COR-L47 (cell line): ENCODE data around the gene TCERG1L.
"Not testable (repeated sequence)": the region's sequence is repeated elsewhere in the genome, so short reads cannot be mapped to it uniquely, and the experiment has no call there.

ENCODE experiments used
- DNase-seq: peaks from one replicate; lab custom pipeline; 2025; lab: John Stamatoyannopoulos, UW

Gene TCERG1L, protein sequence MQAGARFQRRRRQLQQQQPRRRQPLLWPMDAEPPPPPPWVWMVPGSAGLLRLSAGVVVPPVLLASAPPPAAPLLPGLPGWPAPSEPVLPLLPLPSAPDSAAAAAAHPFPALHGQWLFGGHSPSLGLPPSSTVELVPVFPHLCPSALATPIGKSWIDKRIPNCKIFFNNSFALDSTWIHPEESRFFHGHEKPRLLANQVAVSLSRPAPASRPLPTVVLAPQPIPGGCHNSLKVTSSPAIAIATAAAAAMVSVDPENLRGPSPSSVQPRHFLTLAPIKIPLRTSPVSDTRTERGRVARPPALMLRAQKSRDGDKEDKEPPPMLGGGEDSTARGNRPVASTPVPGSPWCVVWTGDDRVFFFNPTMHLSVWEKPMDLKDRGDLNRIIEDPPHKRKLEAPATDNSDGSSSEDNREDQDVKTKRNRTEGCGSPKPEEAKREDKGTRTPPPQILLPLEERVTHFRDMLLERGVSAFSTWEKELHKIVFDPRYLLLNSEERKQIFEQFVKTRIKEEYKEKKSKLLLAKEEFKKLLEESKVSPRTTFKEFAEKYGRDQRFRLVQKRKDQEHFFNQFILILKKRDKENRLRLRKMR

DNA sequence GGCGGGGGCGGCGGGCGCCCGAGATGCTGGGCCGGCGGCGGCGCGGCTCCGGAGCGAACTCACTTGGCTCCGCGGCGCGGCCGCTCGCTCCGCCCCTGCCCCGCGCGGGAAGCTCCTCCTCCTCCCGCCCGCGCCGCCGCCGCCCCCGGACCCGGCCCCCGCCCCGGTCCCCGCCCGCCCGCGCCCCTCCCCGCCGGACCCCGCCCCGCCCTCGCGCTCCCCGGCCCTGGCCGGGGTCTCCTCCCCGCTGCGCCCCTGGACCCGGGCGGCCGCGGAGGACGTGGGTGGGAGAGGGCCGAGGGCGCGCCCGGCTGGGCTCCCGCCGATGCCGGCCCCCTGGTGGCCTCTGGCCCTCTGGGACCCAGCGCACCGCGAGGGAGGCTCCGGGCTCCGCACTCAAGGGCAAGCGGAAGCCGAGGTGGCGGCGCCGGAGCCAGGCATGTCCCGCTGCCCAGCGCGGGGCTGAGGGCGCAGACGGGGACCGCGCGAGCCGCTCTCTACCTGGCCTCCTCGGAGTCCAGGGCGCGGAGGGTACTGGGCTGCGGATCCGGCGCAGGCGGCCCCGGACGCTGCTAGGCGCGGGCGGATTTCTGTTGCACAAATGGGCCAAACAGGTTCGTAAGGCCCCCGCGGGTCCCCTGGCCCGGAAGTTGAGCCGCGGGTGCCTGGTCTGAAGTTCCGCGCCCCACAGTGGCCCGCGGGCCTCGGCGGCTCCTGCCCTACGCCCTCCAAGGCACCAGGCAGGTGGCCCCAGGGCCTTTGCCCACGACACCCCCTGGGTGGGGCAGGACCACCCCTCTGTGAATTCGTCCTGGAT is at the start of gene TCERG1L:
Gene TCERG1L, minus strand, starts transcription at position 61 of the 817 bp plus-strand sequence. CDS start 86 bp downstream, outside the sequence.
- no peak for DNase-seq

GRCh38 chr10:131358741-131359442 is 47.4 kb upstream of the TCERG1L start:
- no peak for DNase-seq

DNA sequence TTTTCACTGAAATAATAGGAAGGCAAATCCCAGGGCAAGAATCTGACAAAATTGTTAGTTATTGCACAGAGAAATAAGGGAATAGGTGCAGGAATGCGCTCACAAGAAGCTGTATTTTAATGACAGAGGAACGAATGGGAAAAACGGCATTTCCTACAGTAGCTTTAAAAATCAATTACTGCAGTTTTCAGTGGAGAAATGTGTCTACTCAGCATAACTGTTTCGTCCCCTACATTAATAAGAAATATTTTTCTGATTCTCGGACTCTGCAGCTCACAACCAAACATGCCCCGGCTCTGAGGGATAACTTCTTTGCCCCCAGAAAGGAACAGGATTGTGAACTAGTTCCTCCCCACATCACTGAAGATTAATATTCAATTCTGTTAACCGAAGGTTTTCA is 44.9 kb upstream of the TCERG1L start:
- no peak for DNase-seq

DNA sequence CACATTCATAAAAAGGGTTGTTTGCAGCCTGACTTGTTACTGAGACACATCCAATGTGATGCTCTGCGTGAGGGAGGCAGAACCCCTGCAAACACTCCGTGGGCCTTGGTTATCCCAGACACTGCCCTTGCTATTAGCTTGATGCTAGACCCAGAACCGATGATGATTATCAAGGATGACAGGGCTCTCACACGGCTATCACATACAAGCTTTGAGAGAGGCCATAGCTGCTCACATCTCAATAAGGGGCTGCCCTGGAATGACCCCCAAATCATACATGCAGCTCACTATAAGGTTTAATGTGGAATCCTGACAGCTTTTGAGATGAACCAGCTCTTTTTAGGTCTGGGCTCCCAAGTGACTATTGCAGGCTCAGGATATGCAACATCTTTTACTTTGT is 44.4 kb upstream of the TCERG1L start:
- no peak for DNase-seq

DNA sequence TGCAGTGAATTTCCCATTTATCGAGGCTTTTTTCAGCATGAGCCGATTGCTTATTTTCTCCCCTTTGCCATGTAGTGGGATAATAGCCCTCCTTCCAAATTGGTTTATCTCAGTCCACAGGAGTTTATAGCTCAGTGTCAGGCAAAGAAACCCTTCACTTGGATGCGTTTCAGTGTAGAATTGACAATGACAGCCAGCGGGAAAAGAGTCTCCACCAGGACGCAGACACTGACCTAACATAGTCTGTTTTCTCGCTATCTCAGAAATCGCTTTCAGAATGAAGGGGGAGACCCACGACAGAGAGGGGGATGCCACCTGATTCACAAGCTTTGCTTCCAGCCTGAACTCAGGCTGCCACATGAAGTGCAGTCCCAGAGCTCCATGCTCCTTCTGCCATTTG is 43.5 kb upstream of the TCERG1L start:
- DNase-seq, result no peak

DNA sequence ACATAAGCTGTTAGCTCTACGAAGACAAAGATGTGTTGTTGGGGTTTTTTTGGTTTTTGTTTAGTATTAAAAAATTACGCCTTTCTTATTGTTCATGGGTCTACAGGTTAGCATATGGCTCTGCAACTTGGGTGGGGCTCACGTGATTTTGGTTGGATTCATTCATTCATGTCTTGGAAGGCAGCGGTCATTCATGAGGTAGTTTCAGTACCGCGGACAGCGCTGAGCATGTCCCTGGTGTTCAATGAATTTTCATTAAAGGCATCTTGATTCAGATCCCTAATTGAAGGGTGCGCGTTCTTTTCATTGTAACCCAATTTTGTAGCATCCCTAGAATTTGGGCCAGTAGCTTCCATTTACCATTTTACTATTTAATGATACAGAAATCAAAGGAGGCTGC is 42.9 kb upstream of the TCERG1L start:
- no peak for DNase-seq

DNA sequence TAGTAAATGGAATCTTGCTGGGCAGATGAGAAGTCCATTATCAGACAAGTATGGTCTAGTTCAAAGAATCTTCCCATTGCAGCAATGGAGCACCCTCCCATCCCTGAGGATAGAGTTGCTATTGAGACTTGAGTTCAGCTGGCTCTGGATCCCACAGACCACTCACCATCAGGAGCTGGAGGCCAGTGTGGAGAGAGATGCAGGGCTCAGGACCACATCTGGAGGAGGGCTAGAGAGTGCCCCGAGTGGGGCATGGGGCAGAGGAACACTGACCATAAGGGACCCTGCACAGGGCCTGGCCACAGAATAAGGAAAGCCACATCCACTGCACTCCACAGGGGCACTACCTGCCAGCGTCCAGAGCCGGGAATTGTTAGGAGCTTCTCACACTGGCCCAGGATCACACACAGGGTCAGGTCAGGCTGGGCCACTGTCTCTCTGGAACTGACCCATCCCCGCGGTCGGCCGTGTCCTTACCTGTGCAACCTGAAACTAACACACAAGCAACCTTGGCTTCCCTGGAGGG is 41.3 kb upstream of the TCERG1L start:
- no peak for DNase-seq

DNA sequence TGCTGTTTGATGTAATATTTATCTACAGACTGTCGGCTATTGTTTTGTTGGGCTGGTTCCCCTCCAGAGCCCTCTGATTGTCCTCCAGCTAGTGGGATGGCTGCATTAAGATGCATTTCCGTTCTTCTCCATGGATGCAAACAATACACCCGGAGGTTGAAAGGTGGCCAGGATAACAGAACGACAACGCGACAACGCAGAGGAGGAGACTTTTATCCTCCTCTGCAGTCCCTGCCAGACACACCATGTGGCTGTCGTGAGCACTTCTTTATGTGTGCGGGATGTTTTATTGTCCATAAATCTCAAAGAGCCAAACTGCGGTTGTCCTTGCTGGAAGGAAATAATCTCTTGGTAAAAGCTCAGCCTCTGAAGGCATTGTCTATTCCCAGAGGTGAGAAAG is 39.1 kb upstream of the TCERG1L start:
- no peak for DNase-seq

DNA sequence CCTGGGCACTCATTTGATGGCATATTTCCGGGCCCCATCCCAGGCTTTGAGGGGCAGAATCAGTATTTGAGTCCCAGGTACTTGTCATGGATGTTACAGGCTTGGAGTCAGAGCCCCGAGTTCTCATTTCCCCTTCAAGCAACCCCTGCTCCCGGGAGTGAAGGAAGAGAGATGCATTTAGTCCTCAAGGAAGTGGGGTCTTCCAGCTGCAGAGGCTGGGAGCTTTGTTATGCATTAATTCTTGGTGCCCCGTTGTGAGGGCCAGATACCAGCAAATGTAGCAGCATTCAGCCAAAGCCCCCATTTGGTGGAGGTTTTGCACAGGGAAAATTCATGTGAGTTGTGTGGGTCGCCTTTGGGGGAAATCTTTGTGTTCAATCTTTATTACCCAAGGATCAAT is 38.7 kb upstream of the TCERG1L start:
- no peak for DNase-seq

- DNase-seq, result no peak
These were observed 34.9 kb upstream of the TCERG1L start for GRCh38 chr10:131346456-131346855.

GRCh38 chr10:131345691-131346090 is 34.2 kb upstream of the TCERG1L start:
- DNase-seq, result no peak

DNA sequence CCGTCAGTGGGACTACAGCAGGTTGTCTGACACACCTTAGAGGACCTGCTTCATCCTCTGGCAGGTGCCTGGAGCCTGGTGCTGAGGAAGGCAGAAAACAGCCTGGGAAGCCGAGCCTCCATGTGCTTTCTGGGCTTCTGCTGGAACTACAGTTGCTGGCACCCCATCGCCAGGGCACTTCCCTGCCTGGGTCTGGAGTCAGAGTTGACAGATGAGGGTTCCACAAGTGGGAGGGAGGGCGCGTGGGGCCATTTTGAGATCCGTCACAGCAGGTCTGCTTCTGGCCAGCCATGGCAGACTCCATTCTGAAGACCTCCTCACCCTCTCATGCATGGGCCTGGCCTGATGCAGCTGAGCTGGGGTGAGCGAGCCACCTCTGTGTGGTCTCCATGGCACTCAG is 33.2 kb upstream of the TCERG1L start:
- no peak for DNase-seq

- no peak for DNase-seq
These were observed 26.2 kb upstream of the TCERG1L start for GRCh38 chr10:131337741-131338140.

GRCh38 chr10:131332821-131333220 is 21.3 kb upstream of the TCERG1L start:
- no peak for DNase-seq

- no peak for DNase-seq
These were observed 12.4 kb upstream of the TCERG1L start for GRCh38 chr10:131323880-131324279.

GRCh38 chr10:131323025-131323424 is 11.5 kb upstream of the TCERG1L start:
- no peak for DNase-seq

DNA sequence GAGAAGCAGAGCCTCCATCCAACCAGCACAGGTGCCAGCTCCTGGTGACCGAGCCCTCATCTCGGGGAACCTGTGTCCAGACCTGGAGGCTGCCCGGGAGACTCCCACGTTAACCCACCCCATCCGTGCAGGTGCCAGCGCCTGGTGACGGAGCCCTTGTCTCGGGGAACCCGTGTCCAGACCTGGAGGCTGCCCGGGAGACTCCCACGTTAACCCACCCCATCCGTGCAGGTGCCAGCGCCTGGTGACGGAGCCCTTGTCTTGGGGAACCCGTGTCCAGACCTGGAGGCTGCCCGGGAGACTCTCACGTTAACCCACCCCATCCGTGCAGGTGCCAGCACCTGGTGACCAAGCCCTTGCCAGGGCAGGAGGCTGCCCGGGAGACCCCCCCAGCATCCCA is 11.1 kb upstream of the TCERG1L start:
- DNase-seq, result not testable (repeated sequence)

GRCh38 chr10:131320860-131321604 is 9.5 kb upstream of the TCERG1L start:
- DNase-seq, result no peak

GRCh38 chr10:131318814-131319213 is 7.3 kb upstream of the TCERG1L start:
- DNase-seq, result no peak

GRCh38 chr10:131318291-131318690 is 6.8 kb upstream of the TCERG1L start:
- DNase-seq, result no peak
